Ascending aorta (tissue), 2 donors: ENCODE measurements around the gene ATP7A. TPM values are rescaled to one million over a fixed set of nuclear protein-coding genes. Genes with fewer than 3 reads are reported as not detected.
A peak's percentile ranks its signal among the peaks of the same experiment; 100 is the strongest.

Experiments used
- DNase-seq, 2 donors: peaks; one replicate each; pipeline ENCODE4 v3.0.0-alpha.2; 2019; ENCODE audit warnings: low spot score in 2 of 2
- H3K27ac ChIP-seq, 2 donors: fragments of 200-600 bp; sonication (generic); one replicate each; pipeline ENCODE4 v1.5.1; 2016 to 2017; ENCODE audit warnings: mild to moderate bottlenecking in 1 of 2
- H3K27me3 ChIP-seq: fragments of 200-600 bp; sonication (generic); one replicate; pipeline ENCODE4 v1.5.1; 2017
- H3K36me3 ChIP-seq, 2 donors: fragments of 200-600 bp; sonication (generic); one replicate each; pipeline ENCODE4 v1.5.1; 2016
- H3K4me1 ChIP-seq, 2 donors: fragments of 200-600 bp; sonication (generic); one replicate each; pipeline ENCODE4 v1.5.1; 2016 to 2017; ENCODE audit warnings: mild to moderate bottlenecking in 1 of 2
- H3K4me3 ChIP-seq, 2 donors: fragments of 200-600 bp; sonication (generic); one replicate each; pipeline ENCODE4 v1.5.1; 2016 to 2017; ENCODE audit warnings: mild to moderate bottlenecking in 1 of 2
- H3K9me3 ChIP-seq, 2 donors: fragments of 200-600 bp; sonication (generic); one replicate each; pipeline ENCODE4 v1.5.1; 2016
- CTCF ChIP-seq, 3 experiments: fragments of 200-600 bp in 2 of 3; fragments of 450-650 bp in 1 of 3; sonication (generic) in 2 of 3; IDR thresholded peaks; one replicate each; pipeline ENCODE4 v1.5.1; 2016 to 2019; ENCODE audit warnings: antibody characterized with exemption in 3 of 3, mild to moderate bottlenecking in 1 of 3, moderate library complexity in 1 of 3
- intact Hi-C: fragments of 100-400 bp; cut with DNase I; formaldehyde crosslinking; loops from one replicate; pipeline ENCODE4 v1.15.1; 2023
- total RNA-seq: library from RNA; depleted of rRNA; stranded (reverse); fragments of >200 nt; gene quantifications from one replicate; pipeline ENCODE4 v1.1.0, GENCODE V29; 2016

ATP7A gene
- total RNA-seq, 1 donor from 2014 or later = 7.5 TPM

- H3K36me3 ChIP-seq = no peaks in the 10 kb centered on the region
- no peaks in the 10 kb centered on the region for H3K4me1 ChIP-seq
- no peak overlapping the region for H3K4me3 ChIP-seq
- DNase-seq = no peak
- TF ChIP-seq CTCF (IDR thresholded peaks at IDR 0.05) = peak in 1 of 3 experiments; percentile 11
- no peaks in the 10 kb centered on the region for H3K27me3 ChIP-seq
- intact Hi-C loops = no loop called here
- no peaks in the 10 kb centered on the region for H3K9me3 ChIP-seq
- H3K27ac ChIP-seq = no peak overlapping the region
Observed at GRCh38 chrX:78092296-78092695, 181.8 kb downstream of the ATP7A start.

- no peak for DNase-seq
- TF ChIP-seq CTCF (IDR thresholded peaks at IDR 0.05) = no peak
- intact Hi-C loops = no loop called here
- H3K27me3 ChIP-seq = no peaks in the 10 kb centered on the region
- H3K4me3 ChIP-seq = no peak overlapping the region
- H3K36me3 ChIP-seq = no peaks in the 10 kb centered on the region
- H3K4me1 ChIP-seq = no peaks in the 10 kb centered on the region
- no peak overlapping the region for H3K27ac ChIP-seq
- H3K9me3 ChIP-seq = no peaks in the 10 kb centered on the region
Observed at GRCh38 chrX:78098108-78098507, 187.6 kb downstream of the ATP7A start.

Other genes starting within 250 kb of the ATP7A start
- 117 TPM for gene ATRX, start 124.5 kb upstream of the ATP7A start, total RNA-seq
- gene MAGT1, start 15.3 kb upstream of the ATP7A start, total RNA-seq = 34.5 TPM
- 472 TPM for gene COX7B, start 11.2 kb upstream of the ATP7A start, total RNA-seq
- not detected for gene PGAM4, start 58.9 kb downstream of the ATP7A start, total RNA-seq
- gene PGK1, start 193.6 kb downstream of the ATP7A start, total RNA-seq = 72.1 TPM
- gene TAF9B, start 229.0 kb downstream of the ATP7A start, total RNA-seq = 7.9 TPM